GM23338 (cell line): ENCODE measurements around the gene ST6GALNAC3. TPM values are rescaled to one million over a fixed set of nuclear protein-coding genes. Genes with fewer than 3 reads are reported as not detected.

Source experiments
- ATAC-seq: fragments of 200-7000 bp; cut with Tn5 transposase; 3 replicates; pipeline ENCODE4 v1.9.1; 2020
- DNase-seq: peaks from one replicate; pipeline ENCODE4 v3.0.0-alpha.2; 2015; ENCODE audit warnings: low spot score
- H2AFZ ChIP-seq: fragments of 200-600 bp; sonication (generic); 2 replicates; pipeline ENCODE4 v1.8.0; 2016; ENCODE audit warnings: antibody characterized with exemption, mild to moderate bottlenecking, moderate library complexity
- H3F3A ChIP-seq: fragments of 200-600 bp; sonication (generic); replicated peaks from 2 replicates; pipeline ENCODE4 v1.8.0; 2017; ENCODE audit warnings: antibody characterized with exemption, mixed run types, low read depth
- H3K27ac ChIP-seq: fragments of 200-600 bp; sonication (generic); 2 replicates; pipeline ENCODE4 v1.6.1; 2016; ENCODE audit warnings: low read depth
- H3K27me3 ChIP-seq: fragments of 200-600 bp; sonication (generic); 2 replicates; pipeline ENCODE4 v1.8.0; 2016; ENCODE audit warnings: mild to moderate bottlenecking, mixed run types, moderate library complexity; ENCODE audit not compliant: insufficient read depth
- H3K36me3 ChIP-seq: fragments of 200-600 bp; sonication (generic); 2 replicates; pipeline ENCODE4 v1.8.0; 2016; ENCODE audit warnings: mild to moderate bottlenecking; ENCODE audit not compliant: insufficient read depth
- H3K4me1 ChIP-seq: fragments of 200-600 bp; sonication (generic); 2 replicates; pipeline ENCODE4 v1.8.0; 2016; ENCODE audit warnings: mild to moderate bottlenecking, moderate library complexity; ENCODE audit not compliant: insufficient read depth
- H3K4me2 ChIP-seq: fragments of 200-600 bp; sonication (generic); 2 replicates; pipeline ENCODE4 v1.7.1; 2017; ENCODE audit warnings: mixed run types
- H3K4me3 ChIP-seq: fragments of 200-600 bp; sonication (generic); 2 replicates; pipeline ENCODE4 v1.6.1; 2016; ENCODE audit warnings: mixed run types
- H3K79me2 ChIP-seq: fragments of 200-600 bp; sonication (generic); replicated peaks from 2 replicates; pipeline ENCODE4 v1.8.0; 2017; ENCODE audit warnings: mild to moderate bottlenecking; ENCODE audit not compliant: insufficient read depth
- H3K9me2 ChIP-seq: fragments of 200-600 bp; sonication (generic); 2 replicates; pipeline ENCODE4 v1.8.0; 2017; ENCODE audit not compliant: insufficient read depth
- H4K20me1 ChIP-seq: fragments of 200-600 bp; sonication (generic); replicated peaks from 2 replicates; pipeline ENCODE4 v1.8.0; 2017; ENCODE audit warnings: mild to moderate bottlenecking; ENCODE audit not compliant: insufficient read depth
- H3K27ac Mint-ChIP-seq: 2 replicates; pipeline ENCODE4 v1.8.0; 2020; ENCODE audit warnings: inconsistent platforms, mild to moderate bottlenecking, moderate library complexity, mixed read lengths
- H3K27me3 Mint-ChIP-seq: 3 replicates; pipeline ENCODE4 v1.8.0; 2022; ENCODE audit warnings: low read depth, mild to moderate bottlenecking, moderate library complexity, mixed read lengths, inconsistent platforms; ENCODE audit not compliant: insufficient read depth, poor library complexity
- H3K36me3 Mint-ChIP-seq: 3 replicates; pipeline ENCODE4 v1.8.0; 2021; ENCODE audit warnings: low read depth, mild to moderate bottlenecking, inconsistent platforms, moderate library complexity, mixed read lengths
- H3K4me1 Mint-ChIP-seq: 3 replicates; pipeline ENCODE4 v1.8.0; 2020; ENCODE audit warnings: mild to moderate bottlenecking, inconsistent platforms, mixed read lengths
- H3K4me3 Mint-ChIP-seq: 3 replicates; pipeline ENCODE4 v1.8.0; 2021; ENCODE audit warnings: moderate library complexity, mild to moderate bottlenecking, inconsistent platforms, mixed read lengths
- H3K9me3 Mint-ChIP-seq: 3 replicates; pipeline ENCODE4 v1.8.0; 2020; ENCODE audit warnings: moderate library complexity, mild to moderate bottlenecking, inconsistent platforms, mixed read lengths
- CREB1 ChIP-seq: fragments of 250-450 bp; sonication (Bioruptor Pico); IDR thresholded peaks from 2 replicates; pipeline ENCODE4 v1.5.0; 2020; ENCODE audit warnings: low read depth, mild to moderate bottlenecking, moderate library complexity
- CTCF ChIP-seq, 2 experiments: fragments of 200-600 bp in 1 of 2; sonication (generic) in 1 of 2; conservative IDR thresholded peaks; 2 replicates each; pipeline versions ENCODE4 v1.5.1 to v1.6.1; 2016 to 2017; ENCODE audit warnings: antibody characterized with exemption in 2 of 2, low read depth in 2 of 2, mild to moderate bottlenecking in 2 of 2, moderate library complexity in 1 of 2
- ETS1 ChIP-seq: IDR thresholded peaks from 2 replicates; pipeline ENCODE4 v1.6.1; 2016; ENCODE audit warnings: antibody characterized with exemption
- EZH2 ChIP-seq: fragments of 200-600 bp; sonication (generic); IDR thresholded peaks from one replicate; pipeline ENCODE4 v1.8.0; 2017; ENCODE audit warnings: antibody characterized with exemption, mild to moderate bottlenecking, low read depth; ENCODE audit not compliant: unreplicated experiment
- EZH2phosphoT487 ChIP-seq: fragments of 200-600 bp; sonication (generic); IDR thresholded peaks from one replicate; pipeline ENCODE4 v1.8.1; 2018; ENCODE audit warnings: antibody characterized with exemption; ENCODE audit not compliant: unreplicated experiment
- JUNB ChIP-seq: IDR thresholded peaks from one replicate; pipeline ENCODE4 v1.6.1; 2016; ENCODE audit warnings: antibody characterized with exemption; ENCODE audit not compliant: unreplicated experiment
- NANOG ChIP-seq: IDR thresholded peaks from 2 replicates; pipeline ENCODE4 v1.6.1; 2016; ENCODE audit warnings: antibody characterized with exemption, borderline replicate concordance
- POLR2AphosphoS5 ChIP-seq: IDR thresholded peaks from 2 replicates; pipeline ENCODE4 v1.6.1; 2016; ENCODE audit warnings: antibody characterized with exemption, low read depth
- REST ChIP-seq: IDR thresholded peaks from one replicate; pipeline ENCODE4 v1.6.1; 2018; ENCODE audit warnings: antibody characterized with exemption; ENCODE audit not compliant: unreplicated experiment
- STAT1 ChIP-seq: IDR thresholded peaks from one replicate; pipeline ENCODE4 v1.6.1; 2016; ENCODE audit warnings: antibody characterized with exemption; ENCODE audit not compliant: unreplicated experiment
- ZNF114 ChIP-seq: fragments of 250-450 bp; sonication (Bioruptor Pico); IDR thresholded peaks from 2 replicates; pipeline ENCODE4 v1.5.0; 2020; ENCODE audit warnings: mild to moderate bottlenecking, moderate library complexity
- ZNF331 ChIP-seq: fragments of 250-450 bp; sonication (Bioruptor Pico); IDR thresholded peaks from 2 replicates; pipeline ENCODE4 v1.5.0; 2020; ENCODE audit warnings: low read depth, mild to moderate bottlenecking, moderate library complexity
- polyA plus RNA-seq: library from polyadenylated mRNA; unstranded; fragments of >200 nt; fragmentation: Nextera tagmentation; extraction: Ambion mirVana; gene quantifications from 2 replicates; pipeline ENCODE4 v1.2.1, GENCODE V29; 2016
- total RNA-seq: library from RNA; depleted of rRNA; stranded (reverse); fragments of >200 nt; shearing (Covaris generic); gene quantifications from 2 replicates; pipeline ENCODE4 v1.2.3, GENCODE V29; 2014

The ST6GALNAC3 gene
- total and polyA plus RNA-seq, 2 experiments from 2014 or later = 4.7 to 11.6 TPM

GRCh38 chr1:76053021-76053420 lies 21.5 kb upstream of the ST6GALNAC3 start:
- Histone ChIP-seq H3K36me3 (no peaks in the 10 kb centered on the region), H4K20me1 (no peaks in the 10 kb centered on the region), H3K27ac (peak overlapping the region; percentile 61; the same call in 1 of the 2 replicates), H3K9me2 (no peaks in the 10 kb centered on the region), H3K4me3 (no peak overlapping the region; the same call in 1 of the 2 replicates), H3K27me3 (no peaks in the 10 kb centered on the region), H2AFZ (no peak overlapping the region), H3F3A (no peaks in the 10 kb centered on the region), H3K4me1 (peaks cover 26% of the 10 kb centered on the region), H3K4me2 (peak overlapping the region; percentile 24), H3K79me2 (no peaks in the 10 kb centered on the region)
- TF ChIP-seq CREB1 (CRISPR knock-in tag) (peak; percentile 53; the same call in 1 of the 2 replicates), STAT1 (no peak), ZNF114 (CRISPR knock-in tag) (no peak)
- peak; percentile 98 for ATAC-seq
- H3K27me3 Mint-ChIP-seq = no peaks in the 10 kb centered on the region
- no peaks in the 10 kb centered on the region for H3K9me3 Mint-ChIP-seq
- peak overlapping the region; percentile 8 for H3K4me3 Mint-ChIP-seq
- H3K27ac Mint-ChIP-seq = peak overlapping the region; percentile 94
- DNase-seq = peak; percentile 75
- peaks cover 63% of the 10 kb centered on the region for H3K4me1 Mint-ChIP-seq
- H3K36me3 Mint-ChIP-seq = no peaks in the 10 kb centered on the region

- Histone ChIP-seq H3K79me2 (no peaks in the 10 kb centered on the region), H3K27ac (no peak overlapping the region), H4K20me1 (no peaks in the 10 kb centered on the region), H2AFZ (no peak overlapping the region), H3F3A (no peaks in the 10 kb centered on the region), H3K9me2 (no peaks in the 10 kb centered on the region), H3K4me2 (no peak overlapping the region), H3K4me1 (peaks cover 17% of the 10 kb centered on the region; the same call in 1 of the 2 replicates), H3K36me3 (no peaks in the 10 kb centered on the region), H3K4me3 (no peak overlapping the region), H3K27me3 (no peaks in the 10 kb centered on the region)
- DNase-seq = no peak
- H3K27ac Mint-ChIP-seq = peak overlapping the region; percentile 74
- H3K9me3 Mint-ChIP-seq = no peaks in the 10 kb centered on the region
- no peak for ATAC-seq
- no peak overlapping the region for H3K4me3 Mint-ChIP-seq
- H3K4me1 Mint-ChIP-seq = peaks cover 51% of the 10 kb centered on the region
- H3K27me3 Mint-ChIP-seq = no peaks in the 10 kb centered on the region
- no peaks in the 10 kb centered on the region for H3K36me3 Mint-ChIP-seq
- TF ChIP-seq ETS1 (no peak), CREB1 (CRISPR knock-in tag) (no peak), NANOG (no peak), ZNF114 (CRISPR knock-in tag) (no peak), POLR2AphosphoS5 (no peak), JUNB (no peak), REST (no peak), EZH2phosphoT487 (no peak), EZH2 (no peak), CTCF (conservative IDR thresholded peaks at IDR 0.05; ENCODE audit: low read depth in 2 of 2) (no peak), STAT1 (no peak), ZNF331 (CRISPR knock-in tag) (no peak)
Measured at GRCh38 chr1:76054359-76054758, 20.2 kb upstream of the ST6GALNAC3 start.
